Measurements from ENCODE around the gene LMF2.
A peak's percentile ranks its signal among the peaks of the same experiment; 100 is the strongest.
"Not testable (repeated sequence)": the region's sequence is repeated elsewhere in the genome, so short reads cannot be mapped to it uniquely, and the experiment has no call there.

LMF2 gene, protein sequence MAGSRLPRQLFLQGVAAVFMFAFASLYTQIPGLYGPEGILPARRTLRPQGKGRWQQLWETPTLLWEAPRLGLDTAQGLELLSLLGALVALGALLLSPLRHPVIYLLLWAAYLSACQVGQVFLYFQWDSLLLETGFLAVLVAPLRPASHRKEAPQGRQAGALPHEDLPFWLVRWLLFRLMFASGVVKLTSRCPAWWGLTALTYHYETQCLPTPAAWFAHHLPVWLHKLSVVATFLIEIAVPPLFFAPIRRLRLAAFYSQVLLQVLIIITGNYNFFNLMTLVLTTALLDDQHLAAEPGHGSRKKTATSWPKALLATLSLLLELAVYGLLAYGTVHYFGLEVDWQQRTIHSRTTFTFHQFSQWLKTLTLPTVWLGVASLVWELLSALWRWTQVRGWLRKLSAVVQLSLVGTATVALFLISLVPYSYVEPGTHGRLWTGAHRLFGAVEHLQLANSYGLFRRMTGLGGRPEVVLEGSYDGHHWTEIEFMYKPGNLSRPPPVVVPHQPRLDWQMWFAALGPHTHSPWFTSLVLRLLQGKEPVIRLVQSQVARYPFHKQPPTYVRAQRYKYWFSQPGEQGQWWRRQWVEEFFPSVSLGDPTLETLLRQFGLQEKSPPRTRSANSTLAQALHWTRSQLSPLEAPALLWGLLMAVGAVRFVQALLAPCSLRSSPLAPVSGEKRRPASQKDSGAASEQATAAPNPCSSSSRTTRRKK

GRCh38 chr22:50507421-50507990 is at the start of gene LMF2:
Gene LMF2, minus strand, starts transcription at chr22:50507702. Its CDS starts 27 bp downstream, at chr22:50507675.
- peak in 39 of 56 donors; percentile 92 to 100 (median 99) for DNase-seq

DNA sequence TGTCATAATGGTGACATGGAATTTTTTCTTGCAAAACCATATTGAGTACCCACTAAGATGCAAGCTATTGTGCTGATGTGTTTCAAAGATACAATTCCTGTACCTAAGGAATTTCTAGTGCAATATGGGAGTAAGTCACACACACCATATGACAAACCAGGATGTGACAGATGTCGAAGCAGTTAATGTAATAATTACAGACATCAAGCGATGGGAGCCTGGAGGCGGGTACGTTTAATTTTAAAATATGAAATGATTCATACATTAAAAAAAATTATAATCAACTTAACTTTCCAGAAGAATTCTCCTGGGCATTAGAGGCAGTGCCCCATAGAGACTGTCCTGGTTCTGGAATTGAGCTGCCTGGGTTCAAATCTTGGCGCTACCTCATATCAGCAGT is 49.2 kb upstream of the LMF2 start:
- DNase-seq, result no peak

DNA sequence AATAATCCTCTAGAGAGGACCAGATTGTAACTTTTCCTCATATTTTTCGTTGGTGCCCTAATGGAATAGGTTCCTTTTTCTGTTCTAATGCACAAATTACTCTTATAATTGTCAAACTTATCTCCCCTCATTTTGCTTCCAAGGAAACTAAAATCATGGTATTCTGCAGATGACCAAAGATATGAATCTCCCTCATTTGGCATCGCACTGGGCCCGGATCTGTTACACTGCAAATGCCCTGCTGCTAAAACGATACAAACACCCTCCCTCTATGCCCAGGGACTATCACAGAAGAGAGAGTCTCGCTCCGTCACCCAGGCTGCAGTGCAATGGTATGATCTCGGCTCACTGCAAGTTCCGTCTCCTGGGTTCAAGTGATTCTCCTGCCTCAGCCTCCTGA is 45.8 kb upstream of the LMF2 start:
- DNase-seq, result no peak

DNA sequence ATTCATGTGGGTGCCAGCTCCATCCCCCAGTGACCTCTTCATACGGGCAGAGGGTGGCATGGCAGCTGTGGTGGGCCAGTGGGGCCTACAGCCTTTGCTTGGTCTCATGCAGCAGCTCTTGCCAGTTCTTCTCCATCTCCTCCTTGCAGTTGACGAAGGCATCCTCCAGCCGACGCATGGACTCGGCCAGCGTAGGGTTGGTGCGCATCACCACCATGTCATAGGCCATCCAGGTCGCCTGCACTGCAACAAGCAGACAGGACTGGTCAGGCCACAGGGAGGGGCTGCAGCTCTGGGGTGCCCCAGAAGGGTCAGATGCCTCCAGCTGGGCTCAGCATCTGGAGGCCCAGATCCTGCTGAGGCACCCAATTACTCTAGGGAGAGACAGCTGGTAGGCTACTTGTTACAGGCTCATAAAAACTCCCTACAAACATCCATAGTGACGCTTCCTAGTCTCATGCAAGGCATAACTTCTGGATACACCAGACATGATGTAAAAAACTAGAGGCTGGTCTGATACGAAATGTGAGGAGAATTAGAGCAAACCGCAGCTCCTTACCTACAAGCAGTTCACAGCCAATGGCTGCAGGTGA is 43.8 kb upstream of the LMF2 start:
- DNase-seq, result no peak

DNA sequence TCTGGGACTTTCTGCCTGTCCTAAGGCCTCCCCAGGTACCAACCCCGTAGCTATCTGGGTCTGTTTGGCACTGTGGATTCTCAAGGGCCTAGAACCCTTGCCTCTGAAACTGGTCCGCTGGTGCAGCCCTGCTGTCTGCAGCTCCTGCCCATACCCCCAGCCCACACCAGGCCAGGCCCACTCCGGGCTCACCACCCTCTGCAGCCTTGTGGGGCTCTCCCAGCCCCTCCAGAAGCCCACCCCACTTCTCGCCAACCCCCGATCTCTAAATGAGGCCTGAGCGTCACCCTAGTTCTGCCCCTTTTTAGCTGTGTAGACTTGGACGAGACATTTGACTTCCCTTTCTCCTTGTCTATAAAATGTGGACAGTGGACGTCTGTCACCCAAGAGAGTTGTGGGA is 42.9 kb upstream of the LMF2 start:
- no peak for DNase-seq

DNA sequence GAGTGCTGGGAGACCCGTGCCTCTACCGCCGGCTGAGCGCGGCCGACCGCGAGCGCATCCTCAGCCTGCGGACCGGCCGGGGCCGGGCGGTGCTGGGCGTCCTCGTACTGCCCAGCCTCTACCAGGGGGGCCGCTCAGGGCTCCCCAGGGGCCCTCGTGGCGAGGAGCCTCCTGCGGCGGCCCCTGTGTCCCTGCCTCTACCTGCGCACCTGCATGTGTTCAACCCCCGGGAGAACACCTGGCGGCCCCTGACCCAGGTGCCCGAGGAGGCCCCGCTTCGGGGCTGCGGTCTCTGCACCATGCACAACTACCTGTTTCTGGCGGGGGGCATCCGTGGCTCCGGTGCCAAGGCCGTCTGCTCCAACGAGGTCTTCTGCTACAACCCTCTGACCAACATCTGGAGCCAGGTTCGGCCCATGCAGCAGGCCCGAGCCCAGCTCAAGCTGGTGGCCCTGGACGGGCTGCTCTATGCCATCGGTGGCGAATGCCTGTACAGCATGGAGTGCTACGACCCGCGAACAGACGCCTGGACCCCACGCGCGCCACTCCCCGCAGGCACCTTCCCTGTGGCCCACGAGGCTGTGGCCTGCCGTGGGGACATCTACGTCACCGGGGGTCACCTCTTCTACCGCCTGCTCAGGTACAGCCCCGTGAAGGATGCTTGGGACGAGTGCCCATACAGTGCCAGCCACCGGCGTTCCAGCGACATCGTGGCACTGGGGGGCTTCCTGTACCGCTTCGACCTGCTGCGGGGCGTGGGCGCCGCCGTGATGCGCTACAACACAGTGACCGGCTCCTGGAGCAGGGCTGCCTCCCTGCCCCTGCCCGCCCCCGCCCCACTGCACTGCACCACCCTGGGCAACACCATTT is 41.7 kb upstream of the LMF2 start:
- no peak for DNase-seq

- DNase-seq, result no peak
These were observed 40.8 kb upstream of the LMF2 start for GRCh38 chr22:50548040-50548920.

GRCh38 chr22:50547263-50547985 is 39.9 kb upstream of the LMF2 start:
- DNase-seq, result no peak

DNA sequence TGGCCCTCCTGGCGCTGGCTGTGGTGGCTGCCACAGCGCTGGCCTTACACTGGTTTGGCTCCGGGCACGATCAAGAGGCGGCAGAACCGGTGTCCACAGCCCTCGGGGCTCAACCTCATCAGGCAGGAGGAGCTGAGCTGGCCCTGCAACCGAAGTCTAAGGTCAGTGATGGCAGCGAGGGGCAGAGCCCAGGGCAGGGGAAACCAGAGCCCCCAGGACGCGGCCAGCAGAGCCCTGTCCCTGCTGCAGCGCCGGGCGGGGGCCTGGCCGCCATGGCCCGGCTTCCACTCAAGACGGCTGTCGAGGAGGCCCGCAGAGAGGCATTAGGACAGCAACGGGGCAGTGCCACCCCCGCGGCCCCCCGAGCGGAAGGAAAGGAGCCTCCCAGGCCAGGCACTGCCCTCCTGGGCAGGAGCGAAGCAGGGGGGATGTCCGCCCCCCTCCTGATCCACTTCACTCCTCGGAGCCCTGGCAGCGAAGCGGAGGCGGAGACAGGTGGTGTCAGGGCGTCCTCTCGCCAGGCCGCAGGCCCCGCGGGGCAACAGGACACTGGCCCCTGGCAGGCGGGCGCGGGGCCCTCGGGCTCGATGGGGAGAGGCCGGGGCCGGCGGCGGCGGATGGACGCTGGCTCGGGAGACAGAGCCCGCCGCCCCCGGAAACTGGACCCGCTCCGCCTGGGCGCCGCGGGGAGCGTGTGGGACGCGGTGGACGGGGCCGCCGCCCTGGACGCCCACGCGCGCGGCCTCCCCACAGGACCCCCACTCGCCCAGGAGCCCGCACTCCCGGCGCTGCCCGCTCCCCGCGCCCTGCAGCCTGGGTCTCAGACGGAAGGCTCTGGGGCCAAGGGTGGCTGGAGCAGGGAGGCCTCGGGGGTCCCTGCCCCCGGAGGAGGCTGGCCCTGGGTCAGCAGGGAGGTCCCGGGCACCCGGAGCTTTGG is 39.1 kb upstream of the LMF2 start:
- no peak for DNase-seq

- DNase-seq, result no peak
These were observed 38.2 kb upstream of the LMF2 start, which contains the start of gene KLHDC7B for GRCh38 chr22:50545522-50546325. Gene KLHDC7B, plus strand, starts transcription at chr22:50545899. Its CDS starts 345 bp downstream, at chr22:50546244.

DNA sequence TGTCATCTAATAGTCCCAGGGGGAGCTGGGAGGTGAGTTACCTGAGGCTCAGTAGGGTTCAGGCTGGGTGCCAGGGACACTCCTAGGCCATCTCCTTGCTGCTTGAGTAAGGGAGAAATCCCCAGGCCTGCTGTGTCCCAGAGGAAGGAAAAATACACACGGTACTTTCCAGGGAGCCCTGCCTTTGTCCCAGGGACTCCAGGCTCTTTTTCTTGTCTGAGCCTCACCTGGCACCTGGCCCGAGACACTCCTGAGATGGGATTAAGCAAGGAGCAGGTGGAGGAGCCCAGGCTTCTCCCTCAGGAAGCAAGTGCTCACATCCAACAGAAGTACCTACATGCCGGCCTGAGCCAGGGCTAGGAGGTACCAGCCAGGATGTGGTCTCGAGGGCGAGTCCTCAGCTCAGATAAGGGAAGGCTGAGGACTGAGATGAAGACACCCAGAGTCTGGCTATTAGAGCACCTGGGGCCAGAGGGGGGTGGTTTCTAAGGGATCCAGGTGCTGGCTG is 37.3 kb upstream of the LMF2 start:
- DNase-seq, result no peak

DNA sequence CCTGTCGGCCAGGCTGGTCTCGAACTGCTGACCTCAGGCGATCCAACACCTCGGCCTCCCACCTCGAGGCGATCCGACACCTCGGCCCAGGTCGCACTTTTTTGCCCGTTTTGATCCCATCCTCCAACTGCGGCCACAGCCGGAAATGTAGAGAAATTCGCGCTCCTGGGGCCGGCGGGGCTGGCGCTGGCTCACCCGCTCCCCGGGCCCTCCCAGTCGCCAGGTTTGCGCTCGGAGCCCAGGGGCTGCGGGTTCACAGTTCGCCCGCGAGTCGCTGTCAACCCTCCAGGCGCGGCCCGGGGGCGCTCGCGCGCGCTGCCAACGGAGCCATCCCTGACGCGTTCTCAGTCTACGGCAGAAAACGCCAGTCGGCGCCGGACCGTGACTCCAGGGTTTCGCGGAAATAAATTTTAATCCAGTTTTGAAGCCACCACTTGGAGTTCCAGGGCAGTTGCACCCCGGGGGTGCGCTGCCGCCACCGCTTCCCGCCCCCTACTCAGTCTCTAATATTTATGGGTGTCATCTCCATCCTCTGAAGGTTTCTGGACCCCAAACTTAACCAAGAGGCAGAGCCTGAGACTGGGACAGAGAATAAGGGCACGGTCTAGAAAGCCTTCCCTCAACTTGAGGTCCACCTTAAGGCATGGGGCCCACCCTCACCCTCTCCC is 36.7 kb upstream of the LMF2 start:
- peak in 23 of 56 donors; percentile 10 to 73 (median 32) for DNase-seq

DNA sequence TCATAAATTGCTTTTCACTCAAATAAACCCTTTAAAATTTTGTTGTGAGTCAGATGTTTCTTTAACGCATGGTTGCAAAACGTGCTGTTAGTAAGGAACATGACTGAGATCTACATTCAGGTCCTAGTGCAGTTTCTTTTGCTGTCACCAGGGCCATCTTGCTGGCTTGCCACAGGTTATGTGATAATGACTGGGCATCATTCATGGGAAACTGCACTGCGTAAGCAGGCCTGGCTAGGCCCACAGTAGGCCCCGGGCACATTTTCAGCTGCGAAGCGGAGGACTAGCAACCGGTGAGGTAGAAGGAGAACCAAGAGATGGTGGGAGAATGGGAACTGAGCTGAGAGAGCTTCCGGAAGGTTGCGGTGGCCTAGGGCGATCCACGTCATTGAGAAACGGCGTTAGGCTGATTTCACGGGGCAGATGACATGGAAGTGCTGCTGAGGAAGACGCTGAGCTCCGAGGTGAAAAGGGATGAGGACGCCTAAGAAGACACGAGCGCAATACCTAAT is 35.0 kb upstream of the LMF2 start:
- DNase-seq, result no peak

DNA sequence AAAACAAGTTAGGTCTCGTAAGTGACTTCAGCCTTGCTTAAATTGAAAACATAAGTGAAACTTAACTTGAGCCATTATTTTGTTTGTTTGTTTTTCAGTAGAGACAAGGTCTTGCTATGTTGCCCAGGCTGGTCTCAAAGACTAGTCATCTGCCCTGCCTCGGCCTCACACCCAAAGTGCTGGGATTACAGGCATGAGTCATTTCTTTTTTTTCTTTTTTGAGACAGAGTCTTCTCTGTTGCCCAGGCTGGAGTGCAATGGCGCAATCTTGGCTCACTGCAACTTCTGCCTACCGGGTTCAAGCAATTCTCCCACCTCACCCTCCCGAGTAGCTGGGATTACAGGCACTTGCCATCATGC is 34.1 kb upstream of the LMF2 start:
- not testable (repeated sequence) for DNase-seq

DNA sequence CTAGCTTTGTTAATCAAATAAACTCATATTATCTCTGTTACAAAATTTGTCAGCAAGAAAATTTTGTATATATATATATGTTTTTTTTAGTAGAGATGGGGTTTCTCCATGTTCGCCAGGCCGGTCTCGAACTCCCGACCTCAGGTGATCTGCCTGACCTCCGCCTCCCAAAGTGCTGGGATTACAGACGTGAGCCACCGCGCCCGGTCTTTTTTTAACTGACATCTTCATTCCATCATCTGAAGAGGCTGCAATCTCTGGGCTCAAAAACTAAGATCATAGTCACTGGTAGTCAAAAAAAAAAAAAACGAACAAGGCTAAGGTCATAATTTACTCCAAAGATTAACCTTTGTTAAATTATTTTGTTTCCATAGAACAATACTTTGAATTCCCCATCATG is 32.9 kb upstream of the LMF2 start:
- DNase-seq, result no peak

GRCh38 chr22:50537765-50538164 is 30.3 kb upstream of the LMF2 start:
- no peak for DNase-seq

All from nucleus accumbens (tissue), 56 donors.